ENCODE data around the gene MMP20.

MMP20 gene

GRCh38 chr11:102591160-102591718, 33.9 kb downstream of the MMP20 start:
- no peak overlapping the region for H3K9ac ChIP-seq (ENCODE audit: low read depth, low read length)

GRCh38 chr11:102590276-102591049, 34.7 kb downstream of the MMP20 start:
- H3K4me1 ChIP-seq (ENCODE audit: insufficient read depth, low read length), result no peaks in the 10 kb centered on the region
- H3K36me3 ChIP-seq (ENCODE audit: insufficient read depth, low read length), result no peaks in the 10 kb centered on the region
- H3K9me3 ChIP-seq (ENCODE audit: control insufficient read depth, insufficient read depth, low read length), result no peaks in the 10 kb centered on the region
- H3K9ac ChIP-seq (ENCODE audit: low read depth, low read length), result no peak overlapping the region

More at GRCh38 chr11:102591160-102591718, 33.9 kb downstream of the MMP20 start:
- Histone ChIP-seq H3K36me3 (ENCODE audit: insufficient read depth, low read length) (no peaks in the 10 kb centered on the region), H3K9me3 (ENCODE audit: control insufficient read depth, insufficient read depth, low read length) (no peaks in the 10 kb centered on the region), H3K4me1 (ENCODE audit: insufficient read depth, low read length) (no peaks in the 10 kb centered on the region)

- no peak overlapping the region for H3K9ac ChIP-seq (ENCODE audit: low read depth, low read length)
- no peaks in the 10 kb centered on the region for H3K9me3 ChIP-seq (ENCODE audit: control insufficient read depth, insufficient read depth, low read length)
- H3K36me3 ChIP-seq (ENCODE audit: insufficient read depth, low read length), result no peaks in the 10 kb centered on the region
Observed at GRCh38 chr11:102589047-102589459, 36.1 kb downstream of the MMP20 start.

GRCh38 chr11:102587722-102588121, 37.4 kb downstream of the MMP20 start:
- no peak overlapping the region for H3K9ac ChIP-seq (ENCODE audit: low read depth, low read length)
- no peaks in the 10 kb centered on the region for H3K9me3 ChIP-seq (ENCODE audit: control insufficient read depth, insufficient read depth, low read length)
- no peaks in the 10 kb centered on the region for H3K4me1 ChIP-seq (ENCODE audit: insufficient read depth, low read length)
- H3K36me3 ChIP-seq (ENCODE audit: insufficient read depth, low read length), result no peaks in the 10 kb centered on the region

More at GRCh38 chr11:102589047-102589459, 36.1 kb downstream of the MMP20 start:
- no peaks in the 10 kb centered on the region for H3K4me1 ChIP-seq (ENCODE audit: insufficient read depth, low read length)

- Histone ChIP-seq H3K9ac (ENCODE audit: low read depth, low read length) (no peak overlapping the region), H3K36me3 (ENCODE audit: insufficient read depth, low read length) (no peaks in the 10 kb centered on the region), H3K4me1 (ENCODE audit: insufficient read depth, low read length) (no peaks in the 10 kb centered on the region), H3K9me3 (ENCODE audit: control insufficient read depth, insufficient read depth, low read length) (no peaks in the 10 kb centered on the region)
Observed at GRCh38 chr11:102583141-102583873, 41.8 kb downstream of the MMP20 start.

- no peaks in the 10 kb centered on the region for H3K36me3 ChIP-seq (ENCODE audit: insufficient read depth, low read length)
- H3K9ac ChIP-seq (ENCODE audit: low read depth, low read length), result no peak overlapping the region
- H3K4me1 ChIP-seq (ENCODE audit: insufficient read depth, low read length), result no peaks in the 10 kb centered on the region
- no peaks in the 10 kb centered on the region for H3K9me3 ChIP-seq (ENCODE audit: control insufficient read depth, insufficient read depth, low read length)
Observed at GRCh38 chr11:102582140-102582539, 43.0 kb downstream of the MMP20 start.

GRCh38 chr11:102581066-102581465, 44.1 kb downstream of the MMP20 start:
- Histone ChIP-seq H3K36me3 (ENCODE audit: insufficient read depth, low read length) (no peaks in the 10 kb centered on the region), H3K9ac (ENCODE audit: low read depth, low read length) (no peak overlapping the region), H3K4me1 (ENCODE audit: insufficient read depth, low read length) (no peaks in the 10 kb centered on the region), H3K9me3 (ENCODE audit: control insufficient read depth, insufficient read depth, low read length) (no peaks in the 10 kb centered on the region)

GRCh38 chr11:102580185-102580951, 44.8 kb downstream of the MMP20 start:
- Histone ChIP-seq H3K36me3 (ENCODE audit: insufficient read depth, low read length) (no peaks in the 10 kb centered on the region), H3K9me3 (ENCODE audit: control insufficient read depth, insufficient read depth, low read length) (no peaks in the 10 kb centered on the region), H3K9ac (ENCODE audit: low read depth, low read length) (no peak overlapping the region), H3K4me1 (ENCODE audit: insufficient read depth, low read length) (no peaks in the 10 kb centered on the region)

GRCh38 chr11:102577723-102578122, 47.4 kb downstream of the MMP20 start:
- no peaks in the 10 kb centered on the region for H3K36me3 ChIP-seq (ENCODE audit: insufficient read depth, low read length)

GRCh38 chr11:102577182-102577581, 48.0 kb downstream of the MMP20 start:
- Histone ChIP-seq H3K4me1 (ENCODE audit: insufficient read depth, low read length) (no peaks in the 10 kb centered on the region), H3K9ac (ENCODE audit: low read depth, low read length) (no peak overlapping the region), H3K9me3 (ENCODE audit: control insufficient read depth, insufficient read depth, low read length) (no peaks in the 10 kb centered on the region), H3K36me3 (ENCODE audit: insufficient read depth, low read length) (no peaks in the 10 kb centered on the region)

More at GRCh38 chr11:102577723-102578122, 47.4 kb downstream of the MMP20 start:
- H3K4me1 ChIP-seq (ENCODE audit: insufficient read depth, low read length), result no peaks in the 10 kb centered on the region
- H3K9me3 ChIP-seq (ENCODE audit: control insufficient read depth, insufficient read depth, low read length), result no peaks in the 10 kb centered on the region
- H3K9ac ChIP-seq (ENCODE audit: low read depth, low read length), result no peak overlapping the region

- H3K9me3 ChIP-seq (ENCODE audit: control insufficient read depth, insufficient read depth, low read length), result no peaks in the 10 kb centered on the region
- no peaks in the 10 kb centered on the region for H3K4me1 ChIP-seq (ENCODE audit: insufficient read depth, low read length)
- no peak overlapping the region for H3K9ac ChIP-seq (ENCODE audit: low read depth, low read length)
- H3K36me3 ChIP-seq (ENCODE audit: insufficient read depth, low read length), result no peaks in the 10 kb centered on the region
Observed at GRCh38 chr11:102576350-102576749, 48.8 kb downstream of the MMP20 start.

- Histone ChIP-seq H3K9me3 (ENCODE audit: control insufficient read depth, insufficient read depth, low read length) (0 out of 2 replicates have a peak, but pooled peaks cover under 1% of the 10 kb centered on the region), H3K36me3 (ENCODE audit: insufficient read depth, low read length) (no peaks in the 10 kb centered on the region), H3K9ac (ENCODE audit: low read depth, low read length) (no peak overlapping the region), H3K4me1 (ENCODE audit: insufficient read depth, low read length) (no peaks in the 10 kb centered on the region)
Observed at GRCh38 chr11:102575012-102575411, 50.1 kb downstream of the MMP20 start.

- Histone ChIP-seq H3K36me3 (ENCODE audit: insufficient read depth, low read length) (no peaks in the 10 kb centered on the region), H3K4me1 (ENCODE audit: insufficient read depth, low read length) (no peaks in the 10 kb centered on the region), H3K9me3 (ENCODE audit: control insufficient read depth, insufficient read depth, low read length) (peaks cover 12% of the 10 kb centered on the region; the same call in 1 of the 2 replicates), H3K9ac (ENCODE audit: low read depth, low read length) (no peak overlapping the region)
Observed at GRCh38 chr11:102573851-102574250, 51.3 kb downstream of the MMP20 start.
